Measurements from ENCODE around the gene WNT9A.
"Not testable (repeated sequence)": the region's sequence is repeated elsewhere in the genome, so short reads cannot be mapped to it uniquely, and the experiment has no call there.

WNT9A gene, protein sequence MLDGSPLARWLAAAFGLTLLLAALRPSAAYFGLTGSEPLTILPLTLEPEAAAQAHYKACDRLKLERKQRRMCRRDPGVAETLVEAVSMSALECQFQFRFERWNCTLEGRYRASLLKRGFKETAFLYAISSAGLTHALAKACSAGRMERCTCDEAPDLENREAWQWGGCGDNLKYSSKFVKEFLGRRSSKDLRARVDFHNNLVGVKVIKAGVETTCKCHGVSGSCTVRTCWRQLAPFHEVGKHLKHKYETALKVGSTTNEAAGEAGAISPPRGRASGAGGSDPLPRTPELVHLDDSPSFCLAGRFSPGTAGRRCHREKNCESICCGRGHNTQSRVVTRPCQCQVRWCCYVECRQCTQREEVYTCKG

DNA sequence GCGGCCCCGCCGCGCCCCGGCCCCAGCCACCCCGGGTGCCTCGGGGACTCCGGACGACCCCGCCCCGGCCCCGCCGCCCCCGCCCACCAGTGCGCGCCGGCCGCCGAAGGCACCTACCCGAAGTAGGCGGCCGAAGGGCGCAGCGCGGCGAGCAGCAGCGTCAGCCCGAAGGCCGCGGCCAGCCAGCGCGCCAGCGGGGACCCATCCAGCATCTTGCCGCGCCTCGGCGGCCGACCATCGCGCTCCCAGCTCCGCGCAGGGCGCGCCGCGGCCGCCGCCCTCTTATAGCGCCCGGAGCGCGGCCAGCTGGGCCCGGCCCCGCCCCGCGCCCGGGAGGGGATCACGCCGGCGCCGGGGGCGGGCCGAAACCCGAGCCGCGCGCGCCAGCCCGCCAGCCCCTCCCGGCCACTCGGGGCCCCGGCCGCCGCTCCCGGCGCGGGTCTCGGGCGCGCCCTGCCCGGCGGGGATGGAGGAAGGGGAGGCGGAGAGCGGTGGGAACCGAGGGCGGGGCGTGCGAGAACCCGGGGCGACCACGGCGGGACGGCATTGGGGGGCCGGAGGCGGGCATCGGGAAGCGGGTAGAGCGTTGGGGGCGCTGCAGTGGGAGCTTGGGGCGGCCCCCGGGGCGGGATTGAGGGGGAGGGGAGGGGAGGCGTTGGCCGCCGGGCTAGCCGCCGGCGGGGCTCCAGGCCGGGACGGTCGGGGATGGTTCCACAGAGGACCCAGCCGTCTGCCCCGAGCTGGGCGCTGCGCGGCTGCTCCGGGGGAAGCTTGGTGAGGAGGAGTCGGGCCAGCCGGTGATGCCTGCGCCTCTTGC is at the start of gene WNT9A:
Gene WNT9A (minus strand): TSS at position 257 of the 817 bp plus-strand sequence. CDS start 45 bp downstream, at position 212.
- peak; percentile 83 for DNase-seq

DNA sequence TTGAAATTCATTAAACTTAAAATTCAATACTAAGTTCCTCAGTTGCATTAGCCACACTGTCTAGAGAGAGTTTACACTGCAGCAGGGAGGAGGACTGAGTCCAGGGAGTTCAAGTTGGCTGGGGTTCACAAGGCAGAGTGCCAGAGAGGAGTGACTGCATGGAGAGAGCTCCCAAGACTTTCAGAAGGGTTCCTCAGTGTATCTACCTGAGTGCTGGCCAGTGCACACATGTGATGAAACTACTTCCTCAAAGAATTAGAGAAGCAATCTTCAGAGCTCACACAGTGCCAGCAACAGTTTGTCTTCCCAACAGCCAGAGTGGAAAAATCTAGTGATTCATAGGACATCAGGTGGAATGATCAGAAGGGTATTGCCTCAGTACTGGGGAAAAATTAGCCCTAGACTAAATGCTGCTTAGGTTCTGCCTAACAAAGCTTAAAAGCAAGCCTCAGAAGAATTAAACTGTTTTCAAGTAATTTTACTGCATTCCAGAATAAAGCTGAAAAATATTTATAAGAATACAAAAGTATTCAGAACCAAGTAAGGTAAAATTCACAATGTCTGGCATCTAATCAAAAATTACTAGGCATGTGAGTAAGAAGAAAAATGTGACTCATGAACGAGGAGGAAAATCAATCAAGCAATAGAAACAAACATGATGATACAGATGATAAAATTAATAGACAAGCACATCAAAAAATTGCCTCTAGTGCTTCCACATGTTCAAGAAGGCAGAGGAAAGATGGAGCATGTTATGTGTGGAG is 48.6 kb upstream of the WNT9A start:
- no peak for DNase-seq

DNA sequence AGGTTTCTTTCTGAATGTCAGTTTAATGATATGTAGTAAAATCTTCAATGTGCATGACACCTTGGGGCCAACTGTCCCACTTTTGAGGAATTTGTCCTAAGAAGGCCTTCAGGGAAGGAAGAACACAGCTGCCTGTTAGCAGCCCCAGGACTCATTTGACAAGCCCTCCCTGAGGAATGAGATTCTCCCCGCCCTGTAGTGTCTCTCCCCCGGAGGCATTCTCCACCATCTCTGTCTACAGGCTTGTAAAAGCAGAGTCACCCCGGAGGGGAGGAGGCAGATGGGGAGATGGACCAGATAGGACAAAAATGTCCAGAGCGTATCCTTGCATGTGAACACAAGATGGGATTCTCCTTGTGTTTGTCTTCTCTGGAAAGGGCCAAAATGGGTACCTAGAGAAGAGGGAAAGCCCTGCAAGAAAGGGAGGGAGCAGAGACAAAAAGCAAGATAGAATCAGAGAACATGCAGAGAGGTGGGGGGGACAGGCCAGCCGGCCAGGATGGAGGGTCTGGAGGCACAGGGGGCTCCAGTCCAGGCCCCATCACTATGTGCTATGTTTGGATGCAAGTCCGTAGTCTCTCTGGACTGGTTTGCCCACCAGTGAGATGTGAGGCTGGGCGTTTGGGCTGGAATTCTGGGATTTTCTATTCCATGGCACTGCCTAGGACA is 47.0 kb upstream of the WNT9A start:
- no peak for DNase-seq

DNA sequence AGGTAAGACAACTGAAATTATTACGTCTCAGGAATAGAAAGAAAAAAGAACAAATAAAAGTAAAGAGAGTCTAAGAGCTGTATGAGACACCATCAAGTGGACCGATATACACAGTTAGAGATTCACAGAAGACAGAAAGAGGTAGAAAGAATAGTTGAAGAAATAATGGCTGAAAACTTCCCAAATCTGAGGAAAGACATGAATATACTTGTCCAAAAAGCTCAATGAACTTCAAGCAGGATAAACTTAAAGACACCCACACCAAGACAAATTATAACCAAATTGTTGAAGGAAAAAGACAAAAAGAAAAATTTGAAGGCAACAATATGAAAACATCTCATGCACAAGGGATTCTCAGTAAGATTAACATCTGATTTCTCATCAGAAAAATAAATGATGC is 39.4 kb upstream of the WNT9A start:
- no peak for DNase-seq

DNA sequence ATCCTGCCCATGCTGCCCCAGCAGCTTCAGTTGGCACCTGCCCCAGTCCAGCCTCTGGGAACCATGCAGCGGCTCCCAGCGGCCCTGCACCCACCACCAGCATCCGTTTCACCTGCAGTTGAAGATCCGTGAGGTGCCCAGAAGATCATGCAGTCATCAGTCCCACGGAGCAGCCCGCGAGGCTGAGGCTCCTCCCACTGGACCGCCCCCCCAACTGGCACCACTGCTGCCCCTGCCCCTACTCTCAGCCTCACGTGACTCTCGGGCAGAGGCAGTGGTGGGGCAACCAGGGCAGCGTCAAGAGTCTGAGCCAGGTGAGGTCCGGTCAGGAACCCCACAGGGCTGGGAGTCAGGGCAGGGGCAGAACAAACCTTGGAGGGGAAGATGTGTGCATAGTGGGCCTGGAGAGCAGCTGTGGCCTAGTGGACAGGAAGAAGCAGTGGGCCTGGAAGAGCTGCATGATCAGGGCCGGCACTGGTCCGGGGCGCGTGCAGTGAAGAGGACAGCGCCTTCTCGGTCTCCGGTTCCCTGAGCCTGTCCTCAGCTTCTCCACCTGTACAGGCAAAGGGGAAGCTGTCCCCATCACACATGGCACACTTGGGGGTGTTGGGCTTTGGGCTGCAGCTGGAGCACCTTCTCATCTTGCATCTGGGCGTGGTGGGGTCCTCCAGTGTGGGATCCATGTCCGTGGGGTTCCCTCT is 28.0 kb upstream of the WNT9A start:
- not testable (repeated sequence) for DNase-seq

DNA sequence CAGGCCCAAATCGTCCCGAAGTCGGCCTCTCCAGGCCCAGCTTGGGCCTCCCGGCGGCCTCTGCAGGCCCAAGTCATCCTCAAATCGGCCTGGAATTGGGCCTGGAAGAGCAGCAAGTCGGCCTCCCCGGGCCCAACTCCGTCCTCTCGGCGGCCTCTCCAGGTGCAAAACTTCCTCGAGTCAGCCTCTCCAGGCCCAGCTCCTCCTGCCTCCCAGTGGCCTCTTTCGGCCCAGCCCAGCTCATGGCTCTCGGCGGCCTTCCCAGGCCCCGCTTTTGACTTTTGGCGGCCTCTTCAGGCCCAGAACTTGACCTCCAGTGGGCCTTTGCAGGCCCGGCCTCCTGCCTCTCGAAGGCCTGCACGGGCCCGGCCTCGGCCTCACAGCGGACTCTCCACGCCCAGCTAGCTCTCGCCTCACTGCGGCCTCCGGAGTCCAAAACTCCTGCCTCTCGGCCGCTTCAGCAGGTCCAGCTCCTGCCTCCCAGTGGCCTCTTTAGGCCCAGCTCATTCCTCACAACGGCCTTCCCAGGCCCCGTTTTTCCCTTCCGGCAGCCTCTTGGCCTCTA is 26.1 kb upstream of the WNT9A start:
- DNase-seq, result not testable (repeated sequence)

DNA sequence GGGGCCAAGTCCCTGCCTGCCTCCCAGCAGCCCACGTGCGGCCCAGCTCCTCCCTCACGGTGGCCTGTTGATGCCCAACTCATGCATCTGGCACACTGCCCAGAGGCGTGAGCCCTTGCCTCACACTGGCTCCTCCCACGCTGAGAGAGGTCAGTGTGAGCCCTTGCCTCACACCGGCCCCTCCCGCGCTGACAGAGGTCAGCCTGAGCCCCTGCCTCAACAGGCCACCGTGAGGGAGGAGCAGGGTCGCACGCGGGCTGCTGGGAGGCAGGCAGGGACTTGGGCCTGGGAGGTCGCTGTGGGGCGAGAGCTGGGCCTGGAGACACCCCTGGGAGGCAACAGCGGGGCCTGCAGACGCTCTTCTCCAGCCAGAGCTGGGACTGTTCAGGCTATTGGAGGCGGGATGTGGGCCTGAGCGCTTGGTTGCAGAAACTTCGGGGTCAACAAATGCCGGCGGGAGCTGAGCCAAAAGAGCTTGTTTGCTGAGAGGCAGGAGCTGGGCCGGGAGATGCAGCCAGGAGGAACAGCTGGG is 25.2 kb upstream of the WNT9A start:
- DNase-seq, result not testable (repeated sequence)

DNA sequence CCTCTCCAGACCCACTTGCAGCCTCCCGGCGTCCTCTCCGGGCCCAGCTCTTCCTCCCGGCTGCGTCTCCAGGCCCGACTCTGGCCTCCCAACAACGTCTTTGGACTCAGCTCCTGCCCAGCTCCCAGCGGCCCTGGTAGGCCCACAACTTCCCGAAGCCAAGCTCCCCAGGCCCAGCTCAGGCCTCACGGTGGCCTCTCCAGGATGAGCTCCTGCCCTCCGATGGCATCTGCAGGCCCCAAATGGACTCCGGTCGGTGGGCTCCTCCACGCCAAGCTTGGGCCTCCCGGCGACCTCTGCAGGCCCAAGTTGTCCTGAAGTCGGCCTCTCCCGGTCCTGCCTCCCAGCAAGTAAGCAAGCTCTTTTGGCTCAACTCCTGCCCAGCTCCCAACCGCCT is 24.5 kb upstream of the WNT9A start:
- not testable (repeated sequence) for DNase-seq

DNA sequence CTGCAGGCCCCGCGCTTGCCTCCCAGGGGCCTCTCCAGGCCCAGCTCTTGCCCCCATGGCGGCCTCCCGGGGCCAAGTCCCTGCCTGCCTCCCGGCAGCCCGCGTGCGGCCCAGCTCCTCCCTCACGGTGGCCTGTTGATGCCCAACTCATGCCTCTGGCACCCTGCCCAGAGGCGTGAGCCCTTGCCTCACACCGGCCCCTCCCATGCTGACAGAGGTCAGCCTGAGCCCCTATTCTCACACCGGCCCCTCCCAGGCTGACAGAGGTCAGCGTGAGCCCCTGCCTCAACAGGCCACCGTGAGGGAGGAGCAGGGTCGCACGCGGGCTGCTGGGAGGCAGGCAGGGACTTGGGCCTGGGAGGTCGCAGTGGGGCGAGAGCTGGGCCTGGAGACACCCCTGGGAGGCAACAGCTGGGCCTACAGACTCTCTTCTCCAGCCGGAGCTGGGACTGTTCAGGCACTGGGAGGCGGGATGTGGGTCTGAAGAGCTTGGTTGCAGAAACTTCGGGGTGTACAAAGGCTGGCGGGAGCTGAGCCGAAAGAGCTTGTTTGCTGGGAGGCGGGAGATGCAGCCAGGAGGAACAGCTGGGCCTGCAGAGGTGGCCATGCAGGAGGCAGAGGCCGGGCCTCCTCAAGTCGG is 24.0 kb upstream of the WNT9A start:
- not testable (repeated sequence) for DNase-seq

DNA sequence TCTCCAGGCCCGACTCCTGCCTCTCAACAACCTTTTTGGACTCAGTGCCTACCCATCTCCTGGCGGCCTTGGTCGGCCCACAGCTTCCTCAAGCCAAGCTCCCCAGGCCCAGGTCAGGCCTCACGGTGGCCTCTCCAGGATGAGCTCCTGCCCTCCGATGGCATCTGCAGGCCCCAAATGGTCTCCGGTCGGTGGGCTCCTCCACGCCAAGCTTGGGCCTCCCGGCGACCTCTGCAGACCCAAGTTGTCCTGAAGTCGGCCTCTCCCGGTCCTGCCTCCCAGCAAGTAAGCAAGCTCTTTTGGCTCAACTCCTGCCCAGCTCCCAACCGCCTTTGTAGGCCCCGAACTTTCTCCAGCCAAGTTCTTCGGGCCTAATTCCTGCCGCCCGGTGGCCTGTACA is 23.5 kb upstream of the WNT9A start:
- not testable (repeated sequence) for DNase-seq

DNA sequence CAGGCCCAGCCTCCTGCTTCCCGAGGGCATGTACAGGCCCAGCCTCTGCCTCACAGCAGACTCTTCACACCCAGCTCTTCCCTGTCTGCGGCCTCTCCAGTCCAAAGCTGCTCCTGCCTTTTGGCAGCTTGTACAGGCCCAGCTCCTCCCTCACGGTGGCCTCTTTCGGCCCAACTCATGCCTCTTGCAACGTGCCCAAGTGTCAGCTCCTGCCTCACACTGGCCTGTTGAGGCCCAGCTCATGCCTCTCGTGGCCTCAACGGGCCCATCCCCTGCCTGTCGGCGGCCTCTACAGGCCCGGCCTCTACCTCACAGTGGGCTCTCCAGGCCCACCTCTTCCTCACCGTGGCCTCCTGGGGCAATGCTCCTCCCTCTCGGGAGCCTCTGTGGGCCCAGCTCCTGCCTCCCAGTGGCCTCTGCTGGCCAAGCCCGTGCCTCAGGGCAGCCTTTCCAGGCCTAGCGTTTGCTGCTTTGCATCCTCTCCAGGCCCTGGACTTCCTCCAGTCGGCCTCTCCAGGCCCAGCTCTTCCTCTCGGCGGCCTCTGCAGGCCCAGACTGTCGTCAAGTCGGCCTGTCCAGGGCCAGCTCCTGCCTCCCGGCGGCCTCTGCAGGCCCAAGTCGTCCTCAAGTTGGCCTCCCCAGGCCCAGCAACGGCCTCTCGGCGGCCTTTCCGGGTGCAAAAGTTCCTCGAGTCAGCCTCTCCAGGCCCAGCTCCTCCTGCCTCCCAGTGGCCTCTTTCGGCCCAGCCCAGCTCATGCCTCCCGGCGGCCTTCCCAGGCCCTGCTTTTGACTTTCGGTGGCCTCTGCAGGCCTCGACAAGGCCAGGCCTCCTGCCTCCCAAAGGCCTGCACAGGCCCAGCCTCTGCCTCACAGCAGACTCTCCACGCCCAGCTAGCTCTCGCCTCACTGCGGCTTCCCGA is 22.6 kb upstream of the WNT9A start:
- DNase-seq, result not testable (repeated sequence)

DNA sequence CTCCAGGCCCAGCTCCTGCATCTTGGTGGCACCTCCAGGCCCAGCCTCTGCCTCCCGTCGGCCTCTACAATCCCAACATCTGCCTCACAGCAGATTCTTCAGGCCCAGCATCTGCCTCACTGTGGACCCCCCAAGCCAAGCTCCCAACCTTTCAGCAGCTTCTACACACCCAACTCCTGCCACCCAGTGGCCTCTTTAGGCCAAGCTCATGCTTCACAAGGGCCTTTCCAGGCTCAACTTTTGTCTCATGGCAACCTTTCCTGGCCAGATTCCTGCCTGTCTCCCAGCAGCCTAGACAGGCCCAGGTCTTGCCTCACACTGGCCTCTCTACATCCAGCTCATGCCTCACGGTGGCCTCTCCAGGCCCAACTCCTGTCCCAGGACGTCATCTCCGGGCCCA is 20.1 kb upstream of the WNT9A start:
- not testable (repeated sequence) for DNase-seq

DNA sequence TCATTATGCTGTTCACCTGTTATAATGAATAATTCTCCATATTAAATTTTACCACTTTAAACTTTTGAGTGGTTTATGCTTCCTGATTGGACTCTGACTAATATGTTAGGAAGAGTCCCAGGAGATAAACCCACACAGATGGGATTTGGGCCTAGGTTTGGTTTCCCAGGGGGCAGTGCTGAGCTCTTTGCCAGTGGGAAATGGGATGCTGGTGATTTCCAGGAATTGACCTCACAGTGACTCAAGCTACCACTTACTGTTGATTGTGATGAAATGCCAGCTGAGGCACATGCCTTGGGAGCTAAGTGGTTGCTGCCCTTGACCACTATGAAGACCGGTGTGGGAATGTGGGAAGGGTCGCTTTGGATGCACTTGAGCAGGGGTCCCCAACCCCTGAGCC is 19.0 kb upstream of the WNT9A start:
- DNase-seq, result not testable (repeated sequence)

DNA sequence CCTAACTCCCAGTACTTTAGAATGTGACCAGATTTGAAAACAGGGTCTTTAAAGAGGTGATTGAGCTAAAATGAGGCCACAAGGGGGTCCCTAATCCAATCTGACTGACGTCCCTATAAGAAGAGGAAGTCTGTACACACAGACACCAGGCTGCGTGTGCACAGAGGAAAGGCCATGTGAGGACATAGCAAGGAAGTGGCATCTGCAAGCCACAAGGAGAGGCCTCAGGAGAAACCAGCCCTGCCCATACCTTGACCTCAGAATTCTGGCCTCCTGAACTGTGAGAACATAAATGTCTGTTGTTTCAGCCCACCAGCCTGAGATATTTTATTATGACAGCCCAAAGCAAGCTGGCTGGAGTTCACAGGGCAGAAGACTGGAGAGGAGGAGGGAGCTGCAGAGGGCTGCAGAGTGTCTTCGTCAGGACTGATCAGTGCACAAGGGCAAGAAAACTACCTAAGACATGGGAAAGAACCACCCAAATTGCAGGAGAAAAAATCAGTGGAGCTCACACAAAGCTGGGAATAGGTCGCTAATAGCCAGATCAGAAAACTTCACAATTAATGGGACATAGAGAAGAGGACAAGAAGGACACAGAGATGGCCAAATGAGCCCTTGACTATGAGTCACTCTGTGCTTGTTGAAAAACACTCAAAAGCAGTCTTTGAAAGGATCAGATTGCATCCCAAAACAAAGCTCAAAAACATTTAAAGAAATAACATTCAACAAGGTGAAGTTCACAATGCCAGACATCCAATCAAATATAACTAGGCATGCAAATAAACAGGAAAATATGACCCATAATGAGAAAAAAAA is 14.1 kb upstream of the WNT9A start:
- DNase-seq, result peak; percentile 45

DNA sequence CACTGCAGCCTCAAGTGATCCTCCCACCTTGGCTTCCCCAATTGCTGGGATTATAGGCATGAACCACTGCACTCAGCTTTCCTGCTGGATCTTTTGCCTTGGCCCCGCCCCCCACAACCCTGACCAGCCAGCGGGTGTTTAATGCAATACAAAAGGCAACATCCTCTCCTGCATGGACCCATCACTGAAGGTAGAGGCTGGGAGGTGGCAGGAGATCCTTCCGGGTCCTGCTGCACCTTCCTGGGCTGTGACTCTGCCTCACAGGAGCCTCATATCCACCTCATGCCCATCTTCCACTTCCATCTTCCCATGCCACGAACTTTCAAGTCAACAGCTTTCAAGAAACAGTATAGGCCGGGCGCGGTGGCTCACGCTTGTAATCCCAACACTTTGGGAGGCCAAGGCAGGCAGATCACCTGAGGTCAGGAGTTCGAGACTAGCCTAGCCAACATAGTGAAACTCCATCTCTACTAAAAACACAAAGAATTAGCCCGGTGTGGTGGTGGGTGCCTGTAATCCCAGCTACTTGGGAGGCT is 11.7 kb upstream of the WNT9A start:
- DNase-seq, result peak; percentile 2

DNA sequence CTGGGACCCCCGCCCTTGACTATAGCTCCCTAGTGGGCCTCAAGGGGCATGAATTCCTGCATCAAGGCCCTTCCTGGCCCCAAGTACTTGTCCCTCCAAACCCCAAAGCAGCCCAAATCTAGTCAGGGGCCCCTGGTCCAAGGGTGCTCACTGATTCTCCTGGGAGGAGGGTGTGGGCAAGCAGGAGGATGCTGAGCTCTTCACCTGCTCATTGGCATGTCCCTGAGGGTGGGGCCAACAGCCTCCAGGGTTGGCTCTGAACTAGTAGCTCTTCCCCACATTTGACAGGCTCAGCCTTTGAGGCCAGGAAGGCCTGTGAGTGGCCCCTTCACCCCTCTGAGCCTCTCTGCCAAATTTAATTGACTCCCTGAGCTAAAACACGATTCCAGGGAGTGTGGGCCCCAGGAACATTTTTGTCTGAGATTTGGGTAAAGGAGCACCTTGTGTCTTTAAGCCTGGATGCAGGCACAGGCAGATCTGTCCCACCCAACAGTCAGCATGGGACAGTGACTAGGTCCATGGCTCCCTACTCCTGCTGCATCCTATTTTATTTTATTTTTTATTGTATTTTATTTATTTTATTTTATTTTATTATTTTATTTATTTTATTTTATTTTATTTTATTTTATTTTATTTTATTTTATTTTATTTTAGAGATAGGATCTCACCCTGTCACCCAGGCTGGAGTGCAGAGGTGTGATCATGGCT is 11.0 kb upstream of the WNT9A start:
- DNase-seq, result peak; percentile 1

DNA sequence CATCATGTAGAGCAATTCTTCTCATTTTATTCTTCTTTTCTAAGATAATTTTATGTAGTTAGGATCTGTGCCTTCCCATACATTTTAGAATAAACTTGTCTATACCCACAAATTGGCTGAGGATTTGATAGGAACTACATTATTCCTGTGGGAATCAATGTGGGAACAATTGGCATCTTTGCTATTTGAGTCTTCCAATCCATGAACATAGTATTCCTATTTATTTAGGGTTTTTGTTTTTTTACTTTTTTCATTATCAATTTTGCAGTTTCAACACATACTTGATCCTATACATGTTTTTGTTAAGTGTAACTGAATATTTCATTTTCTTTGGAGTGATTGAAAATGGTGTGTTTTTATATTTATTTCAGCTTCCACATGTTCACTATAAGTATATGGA is 8.1 kb upstream of the WNT9A start:
- DNase-seq, result no peak
